Uterus (tissue), 4 donors: ENCODE measurements around the gene RAB11FIP5. TPM values are rescaled to one million over a fixed set of nuclear protein-coding genes. Genes with fewer than 3 reads are reported as not detected.
A peak's percentile ranks its signal among the peaks of the same experiment; 100 is the strongest.
"Not testable (repeated sequence)": the region's sequence is repeated elsewhere in the genome, so short reads cannot be mapped to it uniquely, and the experiment has no call there.

ENCODE experiments used
- DNase-seq, 2 donors: peaks; one replicate each; pipeline ENCODE4 v3.0.0-alpha.2; 2019 to 2020
- H3K27ac ChIP-seq, 2 donors: fragments of 200-600 bp; sonication (generic); 1 replicate in 1 of 2; 2 replicates in 1 of 2; pipeline ENCODE4 v1.5.1; 2016 to 2018
- H3K27me3 ChIP-seq, 2 donors: fragments of 200-600 bp; sonication (generic); one replicate each; pipeline ENCODE4 v1.5.1; 2018 to 2019; ENCODE audit warnings: control low read depth in 1 of 2
- H3K36me3 ChIP-seq, 2 donors: fragments of 200-600 bp; sonication (generic); one replicate each; pipeline ENCODE4 v1.5.1; 2019; ENCODE audit warnings: control low read depth in 1 of 2
- H3K4me1 ChIP-seq, 2 donors: fragments of 200-600 bp; sonication (generic); one replicate each; pipeline ENCODE4 v1.5.1; 2018 to 2019; ENCODE audit warnings: control low read depth in 1 of 2
- H3K4me3 ChIP-seq, 2 donors: fragments of 200-600 bp; sonication (generic); 1 replicate in 1 of 2; 2 replicates in 1 of 2; pipeline ENCODE4 v1.5.1; 2018 to 2019; ENCODE audit warnings: mild to moderate bottlenecking in 1 of 2
- H3K9me3 ChIP-seq, 2 donors: fragments of 200-600 bp; sonication (generic); one replicate each; pipeline ENCODE4 v1.5.1; 2019; ENCODE audit warnings: control low read depth in 1 of 2
- CTCF ChIP-seq, 4 experiments: fragments of 200-600 bp in 2 of 4; fragments of 450-650 bp in 2 of 4; sonication (generic) in 2 of 4; IDR thresholded peaks; one replicate each; pipeline ENCODE4 v1.5.1; 2016 to 2019; ENCODE audit warnings: antibody characterized with exemption in 4 of 4, mild to moderate bottlenecking in 2 of 4, moderate library complexity in 1 of 4
- POLR2A ChIP-seq, 2 donors: fragments of 450-650 bp; IDR thresholded peaks; one replicate each; pipeline ENCODE4 v1.6.1; 2016; ENCODE audit warnings: antibody characterized with exemption in 2 of 2, mild to moderate bottlenecking in 1 of 2, moderate library complexity in 1 of 2
- intact Hi-C: fragments of 100-400 bp; cut with DNase I; formaldehyde crosslinking; loops from one replicate; pipeline ENCODE4 v1.15.1; 2023; ENCODE audit warnings: low total_unique reads
- total RNA-seq, 4 donors: library from RNA; depleted of rRNA in 3 of 4; stranded (reverse); fragments of >200 nt in 3 of 4; gene quantifications; one replicate each; pipeline versions ENCODE4 v1.1.0 to v1.2.4, GENCODE V29; 2014 to 2023
- donor health status: DM: yes; HTN: yes; CAD: no.

RAB11FIP5 gene
- total RNA-seq, 4 donors from 2014 or later, result 22.4 to 45.7 (median 31.7) TPM

GRCh38 chr2:73122536-73122935 is 9.8 kb upstream of the RAB11FIP5 start:
- TF ChIP-seq CTCF (IDR thresholded peaks at IDR 0.05) (no peak), POLR2A (IDR thresholded peaks at IDR 0.05) (no peak)
- intact Hi-C loops, result no loop called here
- Histone ChIP-seq H3K27me3 (no peaks in the 10 kb centered on the region), H3K4me1 (no peaks in the 10 kb centered on the region), H3K36me3 (no peaks in the 10 kb centered on the region), H3K27ac (no peak overlapping the region), H3K9me3 (no peaks in the 10 kb centered on the region), H3K4me3 (no peak overlapping the region)
- no peak for DNase-seq

GRCh38 chr2:73119611-73120239 is 7.0 kb upstream of the RAB11FIP5 start:
- H3K4me1 ChIP-seq, H3K27me3 ChIP-seq, H3K4me3 ChIP-seq, intact Hi-C loops, DNase-seq, H3K27ac ChIP-seq, H3K36me3 ChIP-seq, H3K9me3 ChIP-seq: not testable (repeated sequence)

- no peaks in the 10 kb centered on the region for H3K4me1 ChIP-seq
- no peaks in the 10 kb centered on the region for H3K36me3 ChIP-seq
- H3K27ac ChIP-seq, result no peak overlapping the region
- H3K9me3 ChIP-seq, result no peaks in the 10 kb centered on the region
- intact Hi-C loops, result no loop called here
- TF ChIP-seq CTCF (IDR thresholded peaks at IDR 0.05) (no peak), POLR2A (IDR thresholded peaks at IDR 0.05) (no peak)
- H3K4me3 ChIP-seq, result no peak overlapping the region
- no peaks in the 10 kb centered on the region for H3K27me3 ChIP-seq
- DNase-seq, result no peak
Measured at GRCh38 chr2:73117441-73117840, 4.7 kb upstream of the RAB11FIP5 start.

- no peak for DNase-seq
- TF ChIP-seq POLR2A (IDR thresholded peaks at IDR 0.05) (no peak), CTCF (IDR thresholded peaks at IDR 0.05) (no peak)
- intact Hi-C loops, result no loop called here
- Histone ChIP-seq H3K4me3 (no peak overlapping the region), H3K9me3 (no peaks in the 10 kb centered on the region), H3K27me3 (no peaks in the 10 kb centered on the region), H3K36me3 (no peaks in the 10 kb centered on the region), H3K27ac (no peak overlapping the region), H3K4me1 (peaks cover under 1 to 1% of the 10 kb centered on the region in 2 donors)
Measured at GRCh38 chr2:73116182-73116960, 3.6 kb upstream of the RAB11FIP5 start.

GRCh38 chr2:73114273-73114867 is 1.6 kb upstream of the RAB11FIP5 start:
- H3K9me3 ChIP-seq, result no peaks in the 10 kb centered on the region
- no peak overlapping the region for H3K4me3 ChIP-seq
- peaks cover 4 to 13% of the 10 kb centered on the region in 2 donors for H3K4me1 ChIP-seq
- H3K36me3 ChIP-seq, result no peaks in the 10 kb centered on the region
- intact Hi-C loops, result no loop called here
- no peak for DNase-seq
- peak overlapping the region in 1 of 2 donors; percentile 89 for H3K27ac ChIP-seq
- no peaks in the 10 kb centered on the region for H3K27me3 ChIP-seq
- TF ChIP-seq POLR2A (IDR thresholded peaks at IDR 0.05), result no peak
- TF ChIP-seq CTCF (IDR thresholded peaks at IDR 0.05), result no peak
